GM20000 (cell line): ENCODE data around the gene NKG7.
A peak's percentile ranks its signal among the peaks of the same experiment; 100 is the strongest.
"Not testable (repeated sequence)": the region's sequence is repeated elsewhere in the genome, so short reads cannot be mapped to it uniquely, and the experiment has no call there.

Source experiments
- DNase-seq: peaks from one replicate; pipeline ENCODE4 v3.0.0; 2012; ENCODE audit warnings: low spot score
- CTCF ChIP-seq: IDR thresholded peaks from 2 replicates; pipeline ENCODE4 v1.5.1; 2012; ENCODE audit warnings: mild to moderate bottlenecking, control low read depth; ENCODE audit errors: extremely low read depth, missing control alignments

NKG7 gene

GRCh38 chr19:51372649-51373504 is at the start of gene NKG7:
Gene NKG7, minus strand, starts transcription at chr19:51372654. Its CDS starts 119 bp downstream, at chr19:51372535.
- peak; percentile 71 for DNase-seq

GRCh38 chr19:51422053-51422448 is 49.6 kb upstream of the NKG7 start:
- peak; percentile 84 for DNase-seq
- TF ChIP-seq CTCF: peak; percentile 77

More at GRCh38 chr19:51372649-51373504, at the start of gene NKG7:
- no peak for TF ChIP-seq CTCF

- no peak for TF ChIP-seq CTCF
Measured at GRCh38 chr19:51421229-51422052, 49.0 kb upstream of the NKG7 start.

GRCh38 chr19:51420511-51420910 is 48.1 kb upstream of the NKG7 start:
- not testable (repeated sequence) for DNase-seq

More at GRCh38 chr19:51421229-51422052, 49.0 kb upstream of the NKG7 start:
- DNase-seq: no peak

- no peak for TF ChIP-seq CTCF
- no peak for DNase-seq
Measured at GRCh38 chr19:51418707-51419106, 46.3 kb upstream of the NKG7 start.

- TF ChIP-seq CTCF: no peak
- DNase-seq: peak; percentile 57
Measured at GRCh38 chr19:51417810-51418157, 45.3 kb upstream of the NKG7 start.

GRCh38 chr19:51417107-51417809 is 44.8 kb upstream of the NKG7 start, which contains the start of gene SIGLEC10:
Gene SIGLEC10, minus strand, starts transcription at chr19:51417642. Its CDS starts 61 bp downstream, at chr19:51417581.
- DNase-seq: peak; percentile 81

GRCh38 chr19:51416422-51416821 is 44.0 kb upstream of the NKG7 start:
- not testable (repeated sequence) for DNase-seq

More at GRCh38 chr19:51417107-51417809, 44.8 kb upstream of the NKG7 start, which contains the start of gene SIGLEC10:
- no peak for TF ChIP-seq CTCF
